Adipose tissue (tissue), 3 donors: Measurements from ENCODE around the gene GPHN. TPM values are rescaled to one million over a fixed set of nuclear protein-coding genes. Genes with fewer than 3 reads are reported as not detected.
"Not testable (repeated sequence)": the region's sequence is repeated elsewhere in the genome, so short reads cannot be mapped to it uniquely, and the experiment has no call there.

Source experiments
- H3K27ac ChIP-seq: one replicate; pipeline ENCODE4 v1.5.1; 2013; ENCODE audit warnings: low read depth, low read length
- WGBS, 3 donors: extraction: QIAGEN DNeasy Blood & Tissue Kit; methylation state at CpG; one replicate each; pipeline ENCODE4 v1.1.7; 2013; 5-methylcytosine and 5-hydroxymethylcytosine counted together
- polyA plus RNA-seq, 3 donors: library from polyadenylated mRNA; stranded (reverse); fragments of 200-250 nt; gene quantifications; one replicate each; pipeline ENCODE4 v1.2.3, GENCODE V29; 2013
- donor health status: healthy with polysubstance abuse.
- donor health status: Bipolar disorder and iron deficiency.
- donor health status: healthy.

The GPHN gene
- polyA plus RNA-seq, 3 donors: 13.6 to 17.9 (median 15.6) TPM

GRCh38 chr14:66638689-66639088 lies 130.7 kb downstream of the GPHN start:
- WGBS, 3 donors: 88 to 95% (median 91%) methylated on average over 2 of the region's 2 CpGs
- no peak overlapping the region for H3K27ac ChIP-seq

- H3K27ac ChIP-seq: no peak overlapping the region
- WGBS, 3 donors: 80 to 85% (median 82%) methylated on average over 2 of the region's 2 CpGs
Measured at GRCh38 chr14:66641861-66642635, 134.1 kb downstream of the GPHN start.

GRCh38 chr14:66643344-66643743 lies 135.4 kb downstream of the GPHN start:
- no peak overlapping the region for H3K27ac ChIP-seq

- no peak overlapping the region for H3K27ac ChIP-seq
- WGBS, 3 donors: 86 to 93% (median 86%) methylated on average over 1 of the region's 1 CpG
Measured at GRCh38 chr14:66645716-66646115, 137.8 kb downstream of the GPHN start.

GRCh38 chr14:66649498-66649897 lies 141.6 kb downstream of the GPHN start:
- H3K27ac ChIP-seq: no peak overlapping the region
- WGBS, 3 donors: 86 to 94% (median 90%) methylated on average over 3 of the region's 3 CpGs

- no peak overlapping the region for H3K27ac ChIP-seq
- WGBS, 3 donors: 50 to 69% (median 57%) methylated on average over 3 of the region's 3 CpGs
Measured at GRCh38 chr14:66650491-66650911, 142.6 kb downstream of the GPHN start.

GRCh38 chr14:66651536-66652220 lies 143.7 kb downstream of the GPHN start:
- WGBS, 3 donors: 76 to 95% (median 78%) methylated on average over 5 of the region's 5 CpGs
- H3K27ac ChIP-seq: no peak overlapping the region

- no peak overlapping the region for H3K27ac ChIP-seq
- WGBS, 3 donors: 75 to 86% (median 81%) methylated on average over 3 of the region's 3 CpGs
Measured at GRCh38 chr14:66652525-66653106, 144.7 kb downstream of the GPHN start.

- H3K27ac ChIP-seq: no peak overlapping the region
- 77 to 95% (median 93%) methylated on average over 3 of the region's 3 CpGs for WGBS, 3 donors
Measured at GRCh38 chr14:66657780-66658179, 149.8 kb downstream of the GPHN start.

- no peak overlapping the region for H3K27ac ChIP-seq
- 68 to 72% (median 69%) methylated on average over 4 of the region's 4 CpGs for WGBS, 3 donors
Measured at GRCh38 chr14:66662374-66662773, 154.4 kb downstream of the GPHN start.

GRCh38 chr14:66677780-66678179 lies 169.8 kb downstream of the GPHN start:
- WGBS, 3 donors: 97 to 100% (median 97%) methylated on average over 1 of the region's 1 CpG
- no peak overlapping the region for H3K27ac ChIP-seq

- H3K27ac ChIP-seq: no peak overlapping the region
Measured at GRCh38 chr14:66680216-66680615, 172.3 kb downstream of the GPHN start.

- WGBS, 3 donors: 93 to 96% (median 95%) methylated on average over 2 of the region's 2 CpGs
- no peak overlapping the region for H3K27ac ChIP-seq
Measured at GRCh38 chr14:66696326-66696725, 188.4 kb downstream of the GPHN start.

GRCh38 chr14:66698503-66698902 lies 190.6 kb downstream of the GPHN start:
- WGBS, 3 donors: 76 to 97% (median 96%) methylated on average over 2 of the region's 2 CpGs
- H3K27ac ChIP-seq: no peak overlapping the region

- H3K27ac ChIP-seq: no peak overlapping the region
- WGBS, 3 donors: 94 to 99% (median 97%) methylated on average over 4 of the region's 4 CpGs
Measured at GRCh38 chr14:66701813-66702212, 193.9 kb downstream of the GPHN start.

- no peak overlapping the region for H3K27ac ChIP-seq
Measured at GRCh38 chr14:66708267-66708666, 200.3 kb downstream of the GPHN start.

- no peak overlapping the region for H3K27ac ChIP-seq
- WGBS, 3 donors: 62 to 91% (median 77%) methylated on average over 1 of the region's 1 CpG
Measured at GRCh38 chr14:66709291-66709690, 201.3 kb downstream of the GPHN start.

- WGBS, 3 donors: 53 to 86% (median 65%) methylated on average over 4 of the region's 4 CpGs
- H3K27ac ChIP-seq: not testable (repeated sequence)
Measured at GRCh38 chr14:66714291-66714690, 206.3 kb downstream of the GPHN start.

GRCh38 chr14:66715313-66715712 lies 207.4 kb downstream of the GPHN start:
- 64 to 76% (median 68%) methylated on average over 2 of the region's 2 CpGs for WGBS, 3 donors
- not testable (repeated sequence) for H3K27ac ChIP-seq

GRCh38 chr14:66716227-66716626 lies 208.3 kb downstream of the GPHN start:
- H3K27ac ChIP-seq: no peak overlapping the region
